ENCODE measurements around the gene ZSCAN5A. TPM values are rescaled to one million over a fixed set of nuclear protein-coding genes. Genes with fewer than 3 reads are reported as not detected.

Gene ZSCAN5A, protein sequence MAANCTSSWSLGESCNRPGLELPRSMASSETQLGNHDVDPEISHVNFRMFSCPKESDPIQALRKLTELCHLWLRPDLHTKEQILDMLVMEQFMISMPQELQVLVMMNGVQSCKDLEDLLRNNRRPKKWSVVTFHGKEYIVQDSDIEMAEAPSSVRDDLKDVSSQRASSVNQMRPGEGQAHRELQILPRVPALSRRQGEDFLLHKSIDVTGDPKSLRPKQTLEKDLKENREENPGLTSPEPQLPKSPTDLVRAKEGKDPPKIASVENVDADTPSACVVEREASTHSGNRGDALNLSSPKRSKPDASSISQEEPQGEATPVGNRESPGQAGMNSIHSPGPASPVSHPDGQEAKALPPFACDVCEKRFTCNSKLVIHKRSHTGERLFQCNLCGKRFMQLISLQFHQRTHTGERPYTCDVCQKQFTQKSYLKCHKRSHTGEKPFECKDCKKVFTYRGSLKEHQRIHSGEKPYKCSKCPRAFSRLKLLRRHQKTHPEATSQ
- 9.9 and 19.2 TPM in 2 replicates for total RNA-seq (2014; rRNA removed; shearing (Covaris generic))
- total RNA-seq (2022), result 14.4 and 16.2 TPM in 2 replicates
- Bru-seq, nascent RNA, result percentile 51 among the genes with signal in this experiment
- BruChase-seq, experiment 1, labeled RNA remaining after a 6-hour chase, result percentile 56 among the genes with signal in this experiment
- BruChase-seq, experiment 2, labeled RNA remaining after a 2-hour chase, result percentile 57 among the genes with signal in this experiment
- long read RNA-seq, partial matches to known transcripts, result 3 of 15 reads
- long read RNA-seq, other reads (novel, unspliced or antisense), result 12 of 15 reads

DNA sequence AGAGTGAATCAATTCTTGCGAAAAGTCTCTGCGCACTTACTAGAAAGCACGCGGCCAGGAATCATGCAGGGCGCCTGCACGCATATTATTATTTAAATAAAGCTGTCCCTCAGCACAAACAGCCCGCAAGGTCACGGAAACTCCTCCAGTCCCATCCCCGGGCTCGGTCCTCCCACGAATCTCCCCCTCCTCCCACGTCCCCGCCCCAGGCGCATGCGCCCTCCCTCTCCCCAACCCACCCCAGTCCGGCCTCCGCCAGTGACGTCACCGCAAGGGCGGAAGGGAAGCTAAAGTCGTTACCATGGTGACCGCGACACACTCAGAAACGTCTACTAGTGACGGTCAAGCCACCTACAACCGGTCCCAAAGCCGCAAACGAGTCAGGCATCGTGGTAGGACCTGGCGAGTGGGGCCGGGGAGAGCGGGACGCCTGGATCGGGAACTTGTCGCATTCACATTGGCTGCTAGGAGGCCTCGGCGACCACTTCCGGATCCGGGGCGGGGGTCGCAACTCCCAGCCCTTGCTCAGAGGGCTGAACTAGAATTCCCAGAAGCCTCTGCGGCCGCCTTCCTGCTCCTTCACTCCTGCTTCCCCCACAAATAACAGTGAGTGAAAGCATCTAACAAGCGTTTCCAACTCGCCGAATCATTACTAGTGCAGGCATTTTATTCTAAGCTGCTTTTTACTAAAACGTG, at the start of gene ZSCAN5A:
Gene ZSCAN5A (minus strand): TSS at position 459 of the 696 bp plus-strand sequence. CDS start 89,793 bp downstream, outside the sequence.
- POLR2A ChIA-PET, result interaction anchor here (0.6 to 1.0 kb wide), 5 partner anchors 19 to 690 kb away, joined by 3 to 9 read pairs (median 4); partner anchors contain the start of genes ZNF71 and ZNF784

DNA sequence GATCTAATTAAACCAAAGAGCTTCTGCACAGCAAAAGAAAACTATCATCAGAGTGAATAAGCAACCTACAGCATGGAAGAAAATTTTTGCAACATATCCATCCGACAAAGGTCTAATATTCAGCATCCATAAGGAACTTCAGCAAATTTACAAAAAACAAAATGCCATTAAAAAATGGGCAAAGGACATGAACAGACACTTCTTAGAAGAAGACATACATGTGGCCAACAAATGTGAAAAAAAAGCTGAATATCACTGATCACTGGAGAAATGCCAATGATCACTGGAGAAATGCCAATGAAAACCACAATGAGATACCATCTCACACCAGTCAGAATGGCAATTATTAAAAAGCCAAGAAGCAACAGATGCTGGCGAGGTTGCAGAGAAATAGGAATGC, 46.2 kb upstream of the ZSCAN5A start:
- no peak for DNase-seq (ENCODE audit: low spot score)
- H3K36me3 ChIP-seq (ENCODE audit: insufficient read depth, low read length), result no peaks in the 10 kb centered on the region
- ChIA-PET POLR2A (no interaction called here), CTCF (ENCODE audit: unreplicated experiment) (no interaction called here)
- no peak overlapping the region for H3K27ac ChIP-seq (ENCODE audit: low read depth, low read length, poor library complexity, severe bottlenecking)
- H3K9me3 ChIP-seq (ENCODE audit: low read length), result no peaks in the 10 kb centered on the region
- H3K4me2 ChIP-seq (ENCODE audit: low read length), result no peak overlapping the region
- intact Hi-C loops (cut with micrococcal nuclease; ENCODE audit: unreplicated experiment), result no loop called here
- H4K20me1 ChIP-seq (ENCODE audit: insufficient read depth, low read length), result no peaks in the 10 kb centered on the region
- no TSS peak for BruUV-seq (replicated peaks)
- H3K4me1 ChIP-seq (ENCODE audit: insufficient read depth, low read length, poor library complexity, severe bottlenecking), result no peaks in the 10 kb centered on the region
- no peaks in the 10 kb centered on the region for H3K79me2 ChIP-seq (ENCODE audit: insufficient read depth, low read depth, low read length)
- no peaks in the 10 kb centered on the region for H3K9me2 ChIP-seq (ENCODE audit: insufficient read depth, low read length)
- H2AFZ ChIP-seq (ENCODE audit: low read length), result no peak overlapping the region
- H3K4me3 ChIP-seq (ENCODE audit: low read depth, low read length, poor library complexity, severe bottlenecking), result no peak overlapping the region
- TF ChIP-seq EZH2phosphoT487 (IDR thresholded peaks at IDR 0.05; ENCODE audit: borderline replicate concordance, low read depth, low read length), result no peak
- TF ChIP-seq, protein P1, sequence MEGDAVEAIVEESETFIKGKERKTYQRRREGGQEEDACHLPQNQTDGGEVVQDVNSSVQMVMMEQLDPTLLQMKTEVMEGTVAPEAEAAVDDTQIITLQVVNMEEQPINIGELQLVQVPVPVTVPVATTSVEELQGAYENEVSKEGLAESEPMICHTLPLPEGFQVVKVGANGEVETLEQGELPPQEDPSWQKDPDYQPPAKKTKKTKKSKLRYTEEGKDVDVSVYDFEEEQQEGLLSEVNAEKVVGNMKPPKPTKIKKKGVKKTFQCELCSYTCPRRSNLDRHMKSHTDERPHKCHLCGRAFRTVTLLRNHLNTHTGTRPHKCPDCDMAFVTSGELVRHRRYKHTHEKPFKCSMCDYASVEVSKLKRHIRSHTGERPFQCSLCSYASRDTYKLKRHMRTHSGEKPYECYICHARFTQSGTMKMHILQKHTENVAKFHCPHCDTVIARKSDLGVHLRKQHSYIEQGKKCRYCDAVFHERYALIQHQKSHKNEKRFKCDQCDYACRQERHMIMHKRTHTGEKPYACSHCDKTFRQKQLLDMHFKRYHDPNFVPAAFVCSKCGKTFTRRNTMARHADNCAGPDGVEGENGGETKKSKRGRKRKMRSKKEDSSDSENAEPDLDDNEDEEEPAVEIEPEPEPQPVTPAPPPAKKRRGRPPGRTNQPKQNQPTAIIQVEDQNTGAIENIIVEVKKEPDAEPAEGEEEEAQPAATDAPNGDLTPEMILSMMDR (conservative IDR thresholded peaks at IDR 0.05; ENCODE audit: low read length), result no peak

More for the DNA sequence above, at the start of gene ZSCAN5A:
- H2AFZ ChIP-seq (ENCODE audit: low read length), result peak within 1 kb of the TSS; percentile 83
- CTCF ChIA-PET (ENCODE audit: unreplicated experiment), result interaction anchor here (0.6 to 1.0 kb wide), 2 partner anchors 18 to 456 kb away, joined by 3 to 8 read pairs; no protein-coding TSS in a partner anchor
- H3K9me3 ChIP-seq (ENCODE audit: low read length), result no peaks in the 10 kb centered on the region
- H3K79me2 ChIP-seq (ENCODE audit: insufficient read depth, low read depth, low read length), result no peaks in the 10 kb centered on the region
- peak within 1 kb of the TSS; percentile 75 for H3K4me3 ChIP-seq (ENCODE audit: low read depth, low read length, poor library complexity, severe bottlenecking)
- H3K36me3 ChIP-seq (ENCODE audit: insufficient read depth, low read length), result peaks cover 16% of the 10 kb centered on the region
- intact Hi-C loops (cut with micrococcal nuclease; ENCODE audit: unreplicated experiment), result loop anchor here (2.0 to 5.0 kb wide), 2 partner anchors 194 to 963 kb away; partner anchors contain the start of gene ZNF787
- peak; percentile 94 for DNase-seq (ENCODE audit: low spot score)
- TF ChIP-seq, protein P1 (conservative IDR thresholded peaks at IDR 0.05; ENCODE audit: low read length), result no peak
- no peak for TF ChIP-seq EZH2phosphoT487 (IDR thresholded peaks at IDR 0.05; ENCODE audit: borderline replicate concordance, low read depth, low read length)
- no peaks in the 10 kb centered on the region for H4K20me1 ChIP-seq (ENCODE audit: insufficient read depth, low read length)
- BruUV-seq (replicated peaks), result no TSS peak
- H3K27ac ChIP-seq (ENCODE audit: low read depth, low read length, poor library complexity, severe bottlenecking), result peak within 1 kb of the TSS; percentile 78
- peak within 1 kb of the TSS; percentile 86 for H3K4me2 ChIP-seq (ENCODE audit: low read length)
- H3K9me2 ChIP-seq (ENCODE audit: insufficient read depth, low read length), result no peaks in the 10 kb centered on the region
- H3K4me1 ChIP-seq (ENCODE audit: insufficient read depth, low read length, poor library complexity, severe bottlenecking), result peaks cover 14% of the 10 kb centered on the region

Measured in OCI-LY7 (cell line).